ENCODE measurements around the gene HACE1. TPM values are rescaled to one million over a fixed set of nuclear protein-coding genes. Genes with fewer than 3 reads are reported as not detected.

The HACE1 gene
- total RNA-seq, 1 donor from 2014 or later: 27.7 TPM

DNA sequence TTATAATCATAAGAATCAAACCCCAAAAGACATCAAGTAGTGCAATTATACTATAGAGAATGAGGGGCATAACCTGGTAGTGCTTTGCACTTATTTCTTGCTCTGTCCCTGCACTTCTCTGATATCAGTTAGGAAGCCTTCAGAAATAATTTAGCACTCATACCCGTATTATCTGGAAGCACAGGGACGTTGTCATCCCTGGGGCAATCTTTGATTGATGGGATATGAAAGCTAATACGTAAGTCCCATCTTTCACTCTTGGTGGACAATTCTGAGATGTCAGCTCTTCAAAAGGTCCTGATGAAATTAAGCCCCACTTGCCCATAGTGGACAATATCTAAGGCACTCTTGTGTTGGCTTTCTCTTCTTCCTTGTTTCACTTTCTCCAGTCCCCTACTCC is 144.9 kb downstream of the HACE1 start:
- TF ChIP-seq POLR2A (IDR thresholded peaks at IDR 0.05) (no peak), POLR2AphosphoS5 (IDR thresholded peaks at IDR 0.05; ENCODE audit: insufficient read depth in 1 of 2, low read depth in 1 of 2) (no peak)
- TF ChIP-seq, protein P1, sequence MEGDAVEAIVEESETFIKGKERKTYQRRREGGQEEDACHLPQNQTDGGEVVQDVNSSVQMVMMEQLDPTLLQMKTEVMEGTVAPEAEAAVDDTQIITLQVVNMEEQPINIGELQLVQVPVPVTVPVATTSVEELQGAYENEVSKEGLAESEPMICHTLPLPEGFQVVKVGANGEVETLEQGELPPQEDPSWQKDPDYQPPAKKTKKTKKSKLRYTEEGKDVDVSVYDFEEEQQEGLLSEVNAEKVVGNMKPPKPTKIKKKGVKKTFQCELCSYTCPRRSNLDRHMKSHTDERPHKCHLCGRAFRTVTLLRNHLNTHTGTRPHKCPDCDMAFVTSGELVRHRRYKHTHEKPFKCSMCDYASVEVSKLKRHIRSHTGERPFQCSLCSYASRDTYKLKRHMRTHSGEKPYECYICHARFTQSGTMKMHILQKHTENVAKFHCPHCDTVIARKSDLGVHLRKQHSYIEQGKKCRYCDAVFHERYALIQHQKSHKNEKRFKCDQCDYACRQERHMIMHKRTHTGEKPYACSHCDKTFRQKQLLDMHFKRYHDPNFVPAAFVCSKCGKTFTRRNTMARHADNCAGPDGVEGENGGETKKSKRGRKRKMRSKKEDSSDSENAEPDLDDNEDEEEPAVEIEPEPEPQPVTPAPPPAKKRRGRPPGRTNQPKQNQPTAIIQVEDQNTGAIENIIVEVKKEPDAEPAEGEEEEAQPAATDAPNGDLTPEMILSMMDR (IDR thresholded peaks at IDR 0.05): no peak
- Histone ChIP-seq H3K9me3 (no peaks in the 10 kb centered on the region), H3K36me3 (no peaks in the 10 kb centered on the region), H3K4me1 (no peaks in the 10 kb centered on the region), H3K4me3 (no peak overlapping the region), H3K27me3 (no peaks in the 10 kb centered on the region), H3K27ac (no peak overlapping the region)
- intact Hi-C loops (cut with DNase I): no loop called here
- no peak for DNase-seq (ENCODE audit: extremely low spot score in 2 of 2)

DNA sequence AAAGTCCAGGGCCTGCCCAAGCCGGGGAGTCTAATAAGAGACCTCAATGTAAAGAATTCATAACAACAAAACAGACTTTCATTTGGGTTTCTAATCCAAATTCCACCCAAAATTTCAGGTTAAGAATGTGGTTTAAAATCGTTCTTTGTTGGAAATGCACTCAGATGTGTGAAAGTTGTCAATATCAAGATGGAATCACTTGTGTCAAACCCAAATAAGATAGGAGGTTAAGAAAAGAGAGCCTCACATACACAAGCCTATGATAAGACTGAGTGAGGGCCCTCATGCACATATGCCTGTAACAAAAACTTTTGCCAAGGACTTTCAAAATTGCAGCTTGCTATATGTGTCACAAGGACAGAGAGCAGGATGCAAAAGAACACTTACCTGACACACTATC is 145.7 kb downstream of the HACE1 start:
- intact Hi-C loops (cut with DNase I): no loop called here
- TF ChIP-seq POLR2AphosphoS5 (IDR thresholded peaks at IDR 0.05; ENCODE audit: insufficient read depth in 1 of 2, low read depth in 1 of 2) (no peak), POLR2A (IDR thresholded peaks at IDR 0.05) (no peak)
- TF ChIP-seq, protein P1 (IDR thresholded peaks at IDR 0.05): no peak
- H3K36me3 ChIP-seq: no peaks in the 10 kb centered on the region
- no peak overlapping the region for H3K4me3 ChIP-seq
- no peaks in the 10 kb centered on the region for H3K9me3 ChIP-seq
- H3K27ac ChIP-seq: no peak overlapping the region
- no peaks in the 10 kb centered on the region for H3K27me3 ChIP-seq
- no peak for DNase-seq (ENCODE audit: extremely low spot score in 2 of 2)
- H3K4me1 ChIP-seq: no peaks in the 10 kb centered on the region

DNA sequence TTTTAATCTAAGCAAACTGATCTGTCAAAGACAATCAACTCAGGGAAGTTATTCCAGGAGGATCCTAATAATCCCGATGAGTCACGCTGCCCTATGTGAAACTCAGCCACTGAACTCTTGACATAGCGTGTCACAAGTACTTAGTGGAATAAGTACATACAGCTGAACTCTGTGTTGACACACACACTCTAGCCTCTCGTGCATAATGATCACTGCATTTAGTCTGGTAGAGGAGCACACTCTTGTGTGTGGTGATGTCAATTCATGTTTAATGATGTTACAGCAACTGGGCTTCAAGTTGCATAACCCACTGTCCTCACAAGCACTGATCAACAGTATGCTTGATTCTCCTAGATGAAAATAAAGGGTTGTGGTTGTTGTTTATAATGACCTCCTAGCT is 148.3 kb downstream of the HACE1 start:
- no peaks in the 10 kb centered on the region for H3K36me3 ChIP-seq
- no peaks in the 10 kb centered on the region for H3K4me1 ChIP-seq
- TF ChIP-seq POLR2A (IDR thresholded peaks at IDR 0.05) (no peak), POLR2AphosphoS5 (IDR thresholded peaks at IDR 0.05; ENCODE audit: insufficient read depth in 1 of 2, low read depth in 1 of 2) (no peak)
- TF ChIP-seq, protein P1 (IDR thresholded peaks at IDR 0.05): no peak
- H3K27me3 ChIP-seq: no peaks in the 10 kb centered on the region
- no peak for DNase-seq (ENCODE audit: extremely low spot score in 2 of 2)
- intact Hi-C loops (cut with DNase I): no loop called here
- no peaks in the 10 kb centered on the region for H3K9me3 ChIP-seq
- H3K27ac ChIP-seq: no peak overlapping the region
- no peak overlapping the region for H3K4me3 ChIP-seq

DNA sequence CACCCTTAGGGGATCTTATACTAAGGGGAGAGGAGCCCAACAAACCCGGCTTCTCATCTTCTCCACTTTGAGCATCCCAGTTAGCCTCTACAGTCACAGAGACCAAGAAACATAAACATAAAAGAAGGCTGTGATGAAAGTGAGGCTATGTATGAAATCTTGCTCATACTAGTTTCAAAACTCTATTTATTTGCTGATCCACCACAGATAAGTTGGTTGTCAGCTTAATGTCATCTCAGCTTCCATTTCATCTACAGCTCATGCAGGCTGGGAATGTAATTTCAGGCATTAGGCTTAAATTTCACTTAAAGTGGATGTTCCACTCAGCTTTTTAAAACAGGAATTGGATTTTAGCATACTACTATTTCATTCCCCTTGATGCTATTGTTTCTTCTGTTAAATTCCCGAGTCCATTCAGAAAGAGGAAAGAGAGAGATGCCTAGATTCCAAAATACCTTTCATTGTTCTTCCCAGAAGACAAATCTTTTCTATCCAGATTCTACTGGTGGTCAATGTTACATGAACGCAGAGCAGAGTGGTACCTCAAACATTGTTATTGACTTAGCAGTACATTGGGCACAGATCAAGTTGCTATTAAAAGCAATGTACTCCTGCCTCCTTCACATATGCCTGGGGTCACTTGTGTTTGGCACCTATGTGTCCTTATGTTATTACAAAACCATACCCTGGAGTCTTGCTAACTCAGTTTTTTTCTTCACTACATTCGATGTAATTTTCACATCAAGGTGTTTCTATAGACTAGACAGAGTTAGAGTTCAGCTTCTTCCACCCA is 149.0 kb downstream of the HACE1 start:
- Histone ChIP-seq H3K4me1 (no peaks in the 10 kb centered on the region), H3K9me3 (no peaks in the 10 kb centered on the region), H3K4me3 (no peak overlapping the region), H3K27me3 (no peaks in the 10 kb centered on the region), H3K36me3 (no peaks in the 10 kb centered on the region), H3K27ac (no peak overlapping the region)
- TF ChIP-seq POLR2AphosphoS5 (IDR thresholded peaks at IDR 0.05; ENCODE audit: insufficient read depth in 1 of 2, low read depth in 1 of 2) (no peak), POLR2A (IDR thresholded peaks at IDR 0.05) (no peak)
- TF ChIP-seq, protein P1 (IDR thresholded peaks at IDR 0.05): no peak
- intact Hi-C loops (cut with DNase I): no loop called here
- no peak for DNase-seq (ENCODE audit: extremely low spot score in 2 of 2)

DNA sequence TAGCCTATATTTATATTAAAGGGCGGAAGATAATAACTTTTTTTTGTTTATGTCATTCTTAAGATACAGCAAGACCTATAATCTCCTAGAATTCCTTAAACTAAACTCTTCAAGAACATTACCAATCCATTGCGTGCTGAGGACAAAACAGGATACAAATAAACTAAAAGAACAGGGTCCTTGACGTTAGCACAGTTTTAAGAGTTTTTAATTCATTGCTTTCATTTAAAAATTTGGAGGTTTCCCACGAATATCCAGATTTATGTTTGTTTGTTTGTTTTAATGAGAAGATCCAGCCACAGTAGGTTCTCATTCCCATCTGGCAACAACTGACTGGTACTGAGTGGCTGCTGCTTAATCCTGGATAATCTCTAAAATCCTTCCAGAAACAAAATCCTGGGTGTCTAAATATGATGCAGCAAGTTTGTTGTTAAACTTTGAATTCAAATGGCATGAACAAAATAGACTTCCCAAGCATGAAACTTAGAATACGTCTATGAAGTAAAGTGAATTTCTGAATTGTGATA is 153.7 kb downstream of the HACE1 start:
- Histone ChIP-seq H3K27ac (no peak overlapping the region), H3K4me1 (no peaks in the 10 kb centered on the region), H3K36me3 (no peaks in the 10 kb centered on the region), H3K9me3 (no peaks in the 10 kb centered on the region), H3K27me3 (no peaks in the 10 kb centered on the region), H3K4me3 (no peak overlapping the region)
- no peak for DNase-seq (ENCODE audit: extremely low spot score in 2 of 2)
- intact Hi-C loops (cut with DNase I): no loop called here
- no peak for TF ChIP-seq POLR2AphosphoS5 (IDR thresholded peaks at IDR 0.05; ENCODE audit: insufficient read depth in 1 of 2, low read depth in 1 of 2)
- TF ChIP-seq POLR2A (IDR thresholded peaks at IDR 0.05): no peak
- TF ChIP-seq, protein P1 (IDR thresholded peaks at IDR 0.05): no peak
